GM21825 (cell line): ENCODE results near the gene ACSL1.
A peak's percentile ranks its signal among the peaks of the same experiment; 100 is the strongest.

Source experiments
- ATAC-seq: cut with Tn5 transposase; IDR thresholded peaks from one replicate; pipeline ENCODE4 v1.9.1; 2021; ENCODE audit warnings: mild to moderate bottlenecking, moderate library complexity; ENCODE audit not compliant: unreplicated experiment

ACSL1 gene

DNA sequence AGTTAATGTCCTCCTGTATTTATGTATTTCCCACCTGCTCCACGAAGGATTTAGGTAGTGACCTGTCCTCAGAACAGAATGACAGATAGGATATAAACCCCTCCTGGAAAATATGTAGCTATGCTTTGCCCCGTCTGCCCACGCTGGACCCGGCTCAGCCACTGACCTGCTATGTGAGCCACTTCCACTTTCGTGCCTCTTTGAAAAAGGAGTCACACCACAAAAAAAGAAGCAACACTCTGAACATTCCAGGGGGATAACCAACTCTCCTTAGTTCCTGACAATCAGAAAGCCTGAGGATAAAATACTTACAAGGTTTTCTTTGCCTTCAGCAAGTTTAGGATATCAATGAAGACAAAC, 11.1 kb downstream of the ACSL1 start:
- ATAC-seq, result no peak

DNA sequence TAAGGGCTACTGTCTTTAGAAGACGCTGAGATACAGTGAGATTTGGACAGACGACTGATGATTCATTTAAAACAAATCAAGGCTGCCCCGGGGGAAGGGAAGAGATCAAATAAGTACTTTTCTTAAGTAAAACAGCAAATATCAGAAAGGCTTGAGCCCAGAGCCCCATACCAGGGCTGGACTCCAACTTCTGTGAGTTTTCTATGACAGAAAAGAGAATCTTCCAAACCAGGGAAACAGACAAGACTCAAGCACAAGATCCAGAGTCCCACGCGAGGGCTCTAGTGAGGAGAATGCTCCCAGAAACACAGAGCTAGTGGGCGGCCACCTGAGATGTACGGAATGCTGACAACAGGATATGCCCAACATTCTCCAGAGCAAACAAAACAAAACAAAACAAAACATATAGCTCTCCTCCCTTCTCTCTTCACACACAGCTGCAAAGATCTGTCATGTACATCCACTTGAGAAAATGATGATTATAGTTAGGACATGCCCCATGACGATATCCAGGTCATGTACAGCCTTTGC, 13.1 kb downstream of the ACSL1 start:
- no peak for ATAC-seq

DNA sequence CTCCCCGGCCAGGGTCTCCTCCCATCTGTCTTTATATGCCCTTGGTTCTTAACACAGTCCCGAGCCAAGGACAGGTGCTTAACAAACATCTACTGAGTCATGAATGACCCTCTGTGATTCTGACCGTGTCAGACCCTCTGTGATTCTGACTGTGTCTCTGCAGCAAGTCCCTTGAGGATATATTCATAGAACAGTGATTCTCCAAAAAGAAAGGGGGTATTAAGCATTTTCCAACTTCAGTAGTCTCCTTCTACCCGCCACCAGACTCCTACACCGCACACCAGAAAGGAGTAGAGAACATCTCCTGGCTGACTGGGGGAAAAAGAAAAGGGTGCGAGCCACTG, 13.6 kb downstream of the ACSL1 start:
- ATAC-seq, result no peak

DNA sequence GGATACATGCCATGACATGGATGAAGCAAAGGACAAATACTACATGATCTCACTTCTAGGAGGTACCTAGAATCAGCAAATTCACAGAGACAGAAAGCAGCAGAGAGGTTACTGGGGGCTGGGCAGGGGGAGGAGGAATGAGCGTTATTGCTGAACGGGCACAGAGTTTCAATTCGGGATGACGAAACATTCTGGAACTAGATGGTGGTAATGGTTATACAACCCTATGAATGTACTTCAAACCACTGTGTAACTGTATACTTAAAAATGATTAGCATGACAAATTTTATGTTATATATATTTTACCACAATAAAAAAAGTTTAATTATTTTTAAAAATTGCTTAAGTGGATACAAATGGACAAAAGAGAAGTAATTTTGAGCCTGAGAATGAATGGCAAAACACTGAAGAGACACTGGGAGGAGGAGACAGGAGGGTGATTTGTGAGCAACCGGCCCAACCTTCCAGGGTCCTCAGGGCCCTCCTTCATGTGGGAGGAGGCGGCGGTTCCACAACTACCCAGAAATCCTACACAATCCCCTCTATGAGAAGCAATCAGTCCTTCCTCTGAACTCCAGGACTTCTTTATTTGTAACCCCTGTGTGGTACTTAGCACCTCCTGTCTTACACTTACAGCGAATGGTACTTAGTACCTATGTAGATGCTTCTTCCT, 14.1 kb downstream of the ACSL1 start:
- no peak for ATAC-seq

DNA sequence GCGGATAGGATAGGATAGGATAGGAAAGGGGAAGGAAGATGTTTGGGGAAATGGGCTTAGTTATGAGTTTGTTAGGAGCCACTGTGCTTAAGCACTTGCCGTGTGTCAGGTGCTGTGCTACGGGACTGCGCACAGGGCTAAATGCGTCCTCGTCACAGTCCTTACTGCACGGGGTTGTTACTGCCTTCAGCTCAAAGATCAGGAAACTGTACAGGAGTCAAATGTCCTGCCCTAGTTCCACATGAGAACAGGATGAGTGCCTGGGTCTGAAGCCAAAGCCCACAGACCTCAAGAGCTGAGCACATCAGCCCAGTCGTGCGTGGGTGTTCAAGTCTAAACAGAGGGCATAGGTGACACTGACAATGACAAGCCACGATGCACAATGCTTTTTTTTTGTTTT, 15.0 kb downstream of the ACSL1 start:
- no peak for ATAC-seq

DNA sequence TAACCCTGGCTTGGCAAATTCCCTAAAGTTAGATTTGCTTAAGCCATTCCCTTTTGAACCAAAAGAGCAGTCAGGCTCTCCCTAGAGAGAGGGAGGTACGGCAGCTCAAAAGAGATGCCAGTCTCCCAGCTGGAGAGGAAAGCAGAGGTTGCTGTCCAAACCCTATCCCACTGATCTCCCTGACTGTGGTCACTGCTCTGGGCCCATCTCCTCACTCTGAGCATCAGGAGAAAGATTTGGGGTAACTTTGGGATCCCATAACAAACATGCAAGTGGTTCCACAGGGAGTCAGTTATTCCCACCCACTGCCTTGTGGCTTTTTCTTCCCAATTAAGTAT, 17.1 kb downstream of the ACSL1 start:
- ATAC-seq, result no peak

DNA sequence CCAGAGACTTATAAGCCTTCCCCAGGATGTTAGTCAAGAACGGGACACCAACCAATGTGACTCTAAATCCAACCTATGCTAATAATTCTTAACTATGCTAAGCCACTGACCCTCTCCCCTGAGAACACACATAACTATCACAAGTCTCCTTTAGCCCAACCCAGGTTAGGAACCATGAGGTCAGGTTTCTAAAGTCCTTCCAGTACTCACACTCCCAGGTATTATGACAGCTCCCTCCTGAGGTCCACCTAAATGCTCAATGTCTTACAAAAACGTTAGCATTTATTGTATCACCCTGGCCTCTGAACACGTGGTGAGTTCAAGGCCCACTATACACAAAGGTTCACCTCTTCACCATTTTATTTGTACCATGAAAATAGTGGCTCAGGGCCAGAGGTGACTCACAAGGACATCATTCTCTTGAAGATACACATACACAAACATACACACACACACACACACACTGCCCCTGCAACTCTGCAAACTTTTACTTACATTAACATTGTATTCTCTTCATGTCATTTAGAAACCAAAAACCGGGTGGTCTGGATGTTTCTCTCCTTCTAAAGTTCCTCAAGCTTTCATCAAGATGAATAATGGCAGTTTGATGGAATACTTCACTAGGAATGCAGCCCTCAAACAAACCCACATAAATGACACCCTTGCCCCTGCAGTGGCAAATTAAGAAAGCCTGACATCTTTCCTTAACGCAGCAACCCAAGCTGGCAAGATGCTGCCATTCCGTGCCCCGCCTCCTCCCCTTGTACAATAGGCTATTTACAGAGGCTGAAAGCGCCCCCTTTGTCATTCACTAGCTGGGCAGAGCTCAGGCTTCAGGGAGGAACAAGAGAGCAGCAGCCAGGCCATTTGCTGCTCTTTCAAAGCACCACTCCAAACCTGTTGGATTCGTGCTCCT, 17.7 kb downstream of the ACSL1 start:
- ATAC-seq, result no peak

DNA sequence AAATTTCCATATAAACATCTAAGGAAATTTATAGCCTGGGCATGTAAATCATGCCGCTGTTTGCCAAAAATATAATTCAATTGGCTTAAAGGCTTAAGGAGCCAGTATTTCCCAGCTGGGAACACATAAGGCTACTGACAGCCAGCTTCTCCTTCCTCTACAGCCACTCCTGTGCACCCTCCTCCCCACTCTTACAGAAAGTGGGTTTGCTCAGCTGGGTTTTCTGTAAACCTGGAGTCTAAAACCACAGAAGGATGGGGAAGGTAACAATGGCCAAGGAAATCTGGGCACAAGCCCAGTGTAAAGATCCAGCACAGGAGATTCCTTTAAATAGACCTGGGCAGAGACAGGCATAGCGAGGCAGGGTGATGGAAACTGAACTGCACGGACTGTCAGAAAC, 18.5 kb downstream of the ACSL1 start:
- no peak for ATAC-seq

DNA sequence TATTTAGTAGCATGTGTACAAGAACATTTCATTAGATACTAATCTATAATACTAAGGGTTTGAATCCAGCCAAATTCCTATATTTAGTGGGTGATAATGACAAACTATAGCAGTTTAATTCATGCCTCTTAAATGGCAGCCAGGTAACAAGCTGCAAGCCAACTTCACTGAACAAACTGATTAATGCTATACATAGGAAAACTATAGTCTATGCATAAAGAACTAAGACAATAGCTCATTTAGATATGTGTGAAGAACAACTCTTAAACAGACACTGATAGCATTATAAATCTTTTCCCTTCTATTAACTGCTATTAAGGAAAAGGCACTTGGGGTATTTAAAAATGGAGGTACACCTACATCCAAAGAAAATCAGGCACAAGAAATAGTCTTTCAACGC, 19.1 kb downstream of the ACSL1 start:
- ATAC-seq, result no peak

DNA sequence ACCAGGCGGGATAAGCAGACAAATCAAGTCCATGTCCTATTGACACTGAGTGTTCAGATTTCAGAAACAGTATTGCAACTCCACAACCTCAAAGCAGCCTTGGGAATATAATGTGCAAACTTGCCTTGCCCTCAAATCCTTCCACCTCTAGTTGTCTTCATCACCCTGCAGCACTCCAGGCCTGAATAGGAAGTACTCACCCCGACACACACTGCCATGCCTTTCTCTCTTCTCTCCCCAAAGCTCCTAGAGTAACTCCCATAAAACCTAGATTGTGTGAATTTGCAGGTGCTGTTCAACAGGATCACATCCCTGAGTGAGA, 19.6 kb downstream of the ACSL1 start:
- ATAC-seq, result no peak

DNA sequence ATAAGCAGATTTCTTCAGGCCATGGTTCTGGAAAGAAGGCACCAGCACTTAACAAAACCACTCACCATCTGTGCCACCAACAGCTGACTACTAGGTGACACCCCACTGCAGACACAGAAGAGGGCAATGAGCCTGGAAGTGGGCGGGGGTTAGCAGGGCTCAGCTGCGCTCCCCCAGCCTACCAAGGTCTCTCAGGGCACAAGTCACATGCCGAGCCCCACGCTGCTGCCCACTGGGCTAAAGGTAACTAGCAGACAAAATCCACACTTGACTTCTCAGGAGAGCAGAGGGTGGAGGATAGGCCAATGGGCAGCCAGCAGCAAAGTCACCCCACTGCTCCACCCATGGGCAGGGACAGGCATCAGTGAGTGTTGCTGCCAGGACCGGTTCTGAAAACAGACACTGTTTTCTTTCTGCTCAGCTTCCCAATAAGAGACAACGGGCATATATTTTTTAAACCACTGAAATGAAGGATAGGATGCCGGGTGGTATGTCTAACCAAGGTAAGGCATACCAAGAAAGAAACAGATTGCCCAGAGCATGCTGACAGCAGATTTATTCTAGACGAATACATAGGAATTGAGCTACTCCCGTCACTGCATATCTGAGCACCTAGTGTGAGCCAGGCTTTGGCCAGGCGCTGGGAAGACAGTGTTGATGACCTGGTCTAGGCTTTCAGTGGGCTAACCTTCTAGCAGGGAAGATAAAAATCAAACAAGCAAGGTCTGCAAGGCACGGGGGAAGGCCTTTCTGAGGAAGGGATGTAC, 20.1 kb downstream of the ACSL1 start:
- ATAC-seq, result peak; percentile 72

DNA sequence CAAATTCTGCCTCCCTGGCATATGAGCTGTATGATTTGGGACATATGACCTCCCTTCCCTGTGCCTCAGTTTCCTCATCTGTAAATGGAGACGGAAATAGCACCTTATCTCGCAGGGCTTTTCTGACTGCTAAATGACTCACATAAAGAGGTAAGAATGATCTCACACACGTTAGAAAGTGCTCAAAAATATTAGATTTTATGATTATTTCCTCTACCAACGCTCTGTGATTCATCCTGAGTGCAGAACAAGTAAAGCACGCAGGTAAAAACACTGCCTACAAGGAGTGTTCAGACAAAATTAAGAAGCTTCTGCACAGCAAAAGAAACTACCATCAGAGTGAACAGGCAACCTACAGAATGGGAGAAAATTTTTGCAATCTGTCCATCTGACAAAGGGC, 21.1 kb downstream of the ACSL1 start:
- no peak for ATAC-seq

DNA sequence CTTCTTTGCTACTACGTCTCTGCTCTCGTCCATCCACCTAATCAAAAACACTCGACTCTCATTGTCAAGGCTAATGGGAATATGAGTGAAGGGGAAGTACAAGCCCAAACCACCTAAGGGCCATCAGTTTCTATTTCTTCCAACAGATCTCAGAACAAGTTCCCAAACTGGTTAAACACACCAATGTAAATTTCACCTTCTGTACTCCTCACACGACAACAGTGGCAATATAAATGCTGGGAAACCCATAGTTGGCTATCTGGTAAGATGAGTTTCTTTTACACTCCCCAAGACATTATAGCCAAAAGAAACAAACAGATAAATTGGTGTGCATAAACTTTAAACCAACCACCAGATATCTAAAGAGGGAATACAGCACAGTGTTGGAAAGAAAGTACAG, 21.9 kb downstream of the ACSL1 start:
- ATAC-seq, result no peak

DNA sequence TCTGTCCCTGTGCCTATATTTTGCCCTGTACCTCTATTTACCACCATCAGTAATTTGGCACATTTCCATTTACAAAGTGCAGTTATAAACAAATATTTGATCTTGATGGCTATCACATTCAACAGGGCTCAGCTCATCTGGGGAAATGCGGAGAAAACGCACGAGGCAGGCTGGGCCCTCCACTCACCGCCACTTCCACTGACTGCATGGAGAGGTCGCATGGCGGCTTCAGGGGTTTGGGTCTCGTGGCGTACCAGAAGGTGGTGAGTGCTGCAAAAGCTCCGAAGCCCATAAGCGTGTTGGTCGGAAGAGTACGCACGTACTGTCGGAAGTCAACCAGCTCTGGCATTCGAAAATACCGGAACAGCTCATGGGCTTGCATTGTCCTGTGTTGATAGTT, 22.6 kb downstream of the ACSL1 start:
- ATAC-seq, result no peak

DNA sequence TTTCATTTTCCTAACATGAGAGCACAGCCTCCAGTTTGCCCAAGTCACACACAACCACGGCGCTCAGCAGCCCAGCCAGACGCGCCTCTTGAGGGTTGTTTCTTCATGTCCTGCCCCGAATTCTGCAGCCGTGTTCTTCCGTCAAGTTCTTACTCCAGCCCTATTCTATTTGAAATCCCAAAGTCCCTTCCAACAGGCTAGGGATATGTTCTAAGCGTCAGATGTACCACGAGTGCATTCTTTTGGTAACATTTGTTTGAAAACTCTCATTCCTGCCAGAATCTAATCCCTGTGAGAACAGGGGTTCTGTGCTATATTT, 23.1 kb downstream of the ACSL1 start:
- no peak for ATAC-seq

DNA sequence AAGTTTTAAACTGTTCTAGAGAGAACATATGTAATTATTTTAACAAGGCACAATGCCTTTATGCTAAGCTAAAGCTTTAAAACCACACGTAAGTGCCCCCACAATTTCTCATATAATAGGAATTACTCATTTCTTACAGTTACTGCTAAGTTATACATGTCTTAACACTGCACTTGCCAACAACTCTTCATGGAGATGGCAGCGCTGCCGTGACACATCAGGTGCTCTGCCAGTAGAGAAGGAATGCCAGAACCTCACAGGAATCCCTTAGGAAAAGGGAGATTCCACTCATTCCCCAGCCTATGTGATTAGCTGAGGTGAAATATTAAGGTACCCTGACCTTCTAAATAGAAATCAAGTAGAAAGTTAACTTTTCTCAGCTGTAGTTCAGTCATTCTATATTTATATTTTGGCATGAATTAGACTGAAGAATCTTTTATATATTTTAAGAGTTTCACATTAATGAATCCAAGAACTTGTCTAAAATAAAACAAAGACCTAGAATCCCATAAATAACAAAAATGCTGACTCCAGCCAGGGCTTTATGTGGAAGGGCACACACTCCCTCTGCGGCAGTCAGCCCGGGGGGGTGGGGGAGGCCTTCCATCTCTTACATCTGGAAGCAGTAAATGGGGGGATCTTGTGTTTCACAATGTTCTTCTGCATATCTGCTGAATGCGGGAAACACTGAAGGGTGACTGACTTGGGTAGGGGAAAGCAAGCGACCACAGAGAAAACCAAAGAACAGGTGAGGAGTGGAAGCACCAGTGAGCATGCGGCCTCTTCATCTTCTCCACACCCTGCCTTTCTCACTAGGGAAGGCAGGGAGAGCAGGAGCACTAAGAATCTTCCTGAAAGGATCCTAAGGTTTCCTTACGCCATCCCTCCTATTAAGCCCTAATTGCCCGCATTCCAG, 23.7 kb downstream of the ACSL1 start:
- no peak for ATAC-seq

DNA sequence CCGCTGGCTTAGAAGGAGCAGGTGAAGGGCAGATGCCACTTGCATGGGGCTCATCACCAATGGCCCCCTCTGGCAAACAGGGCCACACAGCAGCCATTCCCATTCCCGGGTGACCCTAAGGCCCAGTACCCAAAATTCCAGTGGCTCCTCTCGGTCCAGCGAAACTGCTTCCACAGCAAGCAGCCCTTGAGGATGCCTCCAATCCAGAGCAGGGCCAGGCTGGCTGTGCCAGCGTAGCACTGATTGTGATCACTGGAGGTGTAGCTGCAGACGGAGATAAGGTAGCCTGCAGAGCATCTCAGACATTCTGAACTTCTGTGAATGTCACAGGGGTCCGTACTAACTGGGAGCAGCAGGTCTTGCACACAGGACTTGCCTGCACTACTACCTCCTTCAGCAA, 27.3 kb downstream of the ACSL1 start:
- no peak for ATAC-seq

DNA sequence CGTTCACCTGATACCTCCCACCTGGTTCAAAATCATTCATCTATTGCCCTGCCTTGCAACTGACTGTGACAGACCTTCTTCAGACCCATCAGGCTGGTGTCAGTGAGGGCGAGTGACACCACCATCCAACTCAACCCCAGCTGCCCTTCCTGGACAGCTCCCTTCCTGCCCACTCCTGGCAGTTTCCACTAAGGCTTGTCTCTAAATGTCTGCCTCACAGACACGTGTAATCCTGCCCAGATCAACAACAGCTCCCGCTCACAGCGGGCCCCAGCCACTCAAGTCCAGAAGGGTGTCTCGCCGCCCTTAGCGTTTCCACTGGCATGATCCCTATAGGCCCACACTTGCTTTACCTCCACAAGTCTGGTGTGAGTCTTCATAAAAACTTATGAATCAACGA, 28.9 kb downstream of the ACSL1 start:
- no peak for ATAC-seq

DNA sequence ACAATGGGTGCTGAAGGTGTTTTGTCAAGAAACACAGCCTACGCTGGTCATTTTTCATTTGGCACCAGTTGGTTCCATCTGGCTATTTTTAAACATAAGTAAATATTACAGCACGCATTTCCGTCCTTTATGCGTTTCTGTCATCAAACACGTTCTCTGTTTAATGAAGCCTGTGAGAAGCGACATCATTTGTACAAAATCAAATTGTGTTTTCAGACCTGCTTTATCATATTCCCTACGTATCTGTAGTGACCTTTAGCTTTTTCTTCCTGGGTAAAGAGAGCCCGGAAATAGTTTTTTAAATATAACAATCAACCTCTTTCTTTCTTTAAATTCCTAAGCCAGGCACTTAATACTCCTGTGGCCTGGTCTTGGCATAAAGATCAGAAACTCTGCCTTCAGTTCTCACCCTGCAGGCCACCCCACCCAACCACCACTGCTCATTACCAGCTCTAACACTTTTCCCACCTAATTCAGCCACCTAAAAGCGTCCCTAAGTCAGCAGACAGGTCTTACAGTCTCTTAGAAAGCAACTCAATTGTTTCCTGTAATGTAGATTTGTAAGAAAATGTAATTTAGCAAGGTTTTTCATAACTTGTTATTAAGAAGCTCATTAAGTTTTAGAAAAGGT, 30.4 kb downstream of the ACSL1 start:
- ATAC-seq, result no peak

DNA sequence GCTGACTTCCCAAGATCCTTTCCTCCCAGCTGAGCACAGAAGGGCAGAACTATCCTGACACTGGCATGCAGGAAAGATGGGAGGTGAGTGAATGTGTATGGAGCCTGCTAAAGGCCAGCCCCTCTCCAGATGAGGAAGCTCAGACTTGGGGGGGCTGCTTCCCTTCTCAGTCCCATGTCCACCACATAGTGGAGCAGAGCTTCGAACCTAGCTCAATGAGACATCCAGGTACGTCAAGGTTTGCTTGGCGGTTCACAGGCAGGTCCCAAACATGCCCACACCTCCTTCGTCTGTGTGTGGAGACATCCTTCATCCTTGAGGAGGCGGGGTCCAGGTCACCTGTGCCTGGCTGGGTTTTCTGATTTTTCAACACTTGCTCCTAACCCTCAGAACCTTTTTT, 31.3 kb downstream of the ACSL1 start:
- ATAC-seq, result no peak
